H1 (cell line): ENCODE results near the gene ZBTB38.

Experiments
- EZH2 ChIP-seq: fragments of 200-600 bp; sonication (generic); IDR thresholded peaks from 2 replicates; pipeline ENCODE4 v1.7.1; 2012; ENCODE audit warnings: low read depth, mild to moderate bottlenecking, moderate library complexity, low read length, inconsistent platforms; ENCODE audit not compliant: severe bottlenecking
- POLR2A ChIP-seq, 2 experiments: IDR thresholded peaks; 1 replicate in 1 of 2; 2 replicates in 1 of 2; pipeline ENCODE4 v1.6.1; 2011; ENCODE audit warnings: low read depth in 2 of 2, low read length in 2 of 2, mild to moderate bottlenecking in 2 of 2; ENCODE audit errors: control extremely low read depth in 1 of 2
- TCF12 ChIP-seq: IDR thresholded peaks from 2 replicates; pipeline ENCODE4 v1.6.1; 2011; ENCODE audit warnings: low read depth, mild to moderate bottlenecking, low read length

- TF ChIP-seq TCF12 (no peak), EZH2 (no peak), POLR2A (IDR thresholded peaks at IDR 0.05; ENCODE audit: control extremely low read depth in 1 of 2, low read depth in 2 of 2, low read length in 2 of 2) (no peak)
These were observed 12.7 kb downstream of the ZBTB38 start for GRCh38 chr3:141380987-141381386.
